Kidney capillary endothelial cell (primary cell): ENCODE results near the gene CLRN2.
A peak's percentile ranks its signal among the peaks of the same experiment; 100 is the strongest.
"Not testable (repeated sequence)": the region's sequence is repeated elsewhere in the genome, so short reads cannot be mapped to it uniquely, and the experiment has no call there.

ENCODE experiments used
- DNase-seq: peaks from one replicate; pipeline ENCODE4 v3.0.0-alpha.2; 2018; ENCODE audit warnings: low spot score

The CLRN2 gene

DNA sequence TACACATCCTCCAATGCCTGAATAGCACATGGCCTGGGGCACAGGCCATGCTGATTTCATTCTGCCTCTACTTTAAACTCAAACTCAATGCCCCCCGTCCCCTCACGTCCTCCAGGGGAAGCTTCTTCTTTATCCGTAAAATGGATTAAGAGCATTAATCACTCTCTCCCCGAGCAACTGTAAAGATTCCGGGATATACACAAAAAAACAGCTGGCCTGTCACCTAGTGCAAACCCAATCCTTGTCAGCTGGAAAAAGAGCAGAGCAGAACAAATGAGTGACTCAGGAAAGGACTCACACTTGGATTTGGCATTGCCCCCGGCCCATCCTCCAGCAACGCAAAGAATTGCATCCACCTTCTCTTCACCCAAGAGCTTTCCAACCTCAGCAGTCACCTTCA lies 10.9 kb upstream of the CLRN2 start:
- DNase-seq: no peak

DNA sequence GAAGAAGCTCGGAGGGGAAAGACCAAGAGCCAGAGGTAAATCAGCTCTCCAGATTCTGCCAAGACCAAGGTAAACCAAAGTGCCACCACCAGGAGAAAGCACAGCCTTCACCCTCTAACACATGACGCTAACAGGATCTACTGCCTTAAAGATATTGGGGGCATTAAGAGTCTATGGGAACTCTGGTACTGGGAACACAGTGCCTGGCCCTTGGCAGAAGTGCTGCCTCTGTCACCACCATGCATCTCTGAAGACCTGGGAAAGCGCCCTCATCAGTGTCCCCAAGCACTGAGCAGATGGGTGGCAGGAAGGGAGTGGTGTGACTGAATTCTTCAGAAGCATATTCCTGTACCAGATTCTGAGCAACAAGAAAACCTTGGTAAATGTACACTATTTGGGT lies 4.4 kb upstream of the CLRN2 start:
- DNase-seq: no peak

GRCh38 chr4:17511051-17511450 lies 3.9 kb upstream of the CLRN2 start:
- peak; percentile 8 for DNase-seq

DNA sequence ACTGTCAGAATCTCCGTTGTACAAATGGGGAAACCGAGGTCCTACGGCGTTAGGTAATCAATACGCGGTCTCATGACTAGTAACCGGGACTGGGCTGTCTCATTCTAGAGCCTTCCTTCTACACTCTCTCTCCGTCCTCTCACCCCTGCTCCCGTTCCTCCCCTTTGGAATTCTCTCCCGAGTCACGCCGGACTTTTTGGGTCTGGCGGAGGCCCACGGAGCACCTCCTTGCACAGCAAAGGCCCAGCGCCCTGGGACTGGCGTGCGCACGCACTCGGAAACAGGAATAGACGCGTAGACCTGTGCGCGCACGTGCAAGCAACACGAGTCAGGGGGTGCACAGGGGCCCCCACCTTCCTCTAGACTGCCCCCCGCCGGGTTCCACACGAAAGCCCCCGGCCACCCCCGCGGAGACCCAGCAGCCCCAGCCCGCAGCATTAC lies 3.4 kb upstream of the CLRN2 start:
- DNase-seq: peak; percentile 4

- DNase-seq: peak; percentile 74
Observed at GRCh38 chr4:17511950-17512795, 2.8 kb upstream of the CLRN2 start, which contains the start of gene QDPR. QDPR (minus strand) TSS chr4:17512090; CDS start chr4:17512054, 36 bp downstream.

DNA sequence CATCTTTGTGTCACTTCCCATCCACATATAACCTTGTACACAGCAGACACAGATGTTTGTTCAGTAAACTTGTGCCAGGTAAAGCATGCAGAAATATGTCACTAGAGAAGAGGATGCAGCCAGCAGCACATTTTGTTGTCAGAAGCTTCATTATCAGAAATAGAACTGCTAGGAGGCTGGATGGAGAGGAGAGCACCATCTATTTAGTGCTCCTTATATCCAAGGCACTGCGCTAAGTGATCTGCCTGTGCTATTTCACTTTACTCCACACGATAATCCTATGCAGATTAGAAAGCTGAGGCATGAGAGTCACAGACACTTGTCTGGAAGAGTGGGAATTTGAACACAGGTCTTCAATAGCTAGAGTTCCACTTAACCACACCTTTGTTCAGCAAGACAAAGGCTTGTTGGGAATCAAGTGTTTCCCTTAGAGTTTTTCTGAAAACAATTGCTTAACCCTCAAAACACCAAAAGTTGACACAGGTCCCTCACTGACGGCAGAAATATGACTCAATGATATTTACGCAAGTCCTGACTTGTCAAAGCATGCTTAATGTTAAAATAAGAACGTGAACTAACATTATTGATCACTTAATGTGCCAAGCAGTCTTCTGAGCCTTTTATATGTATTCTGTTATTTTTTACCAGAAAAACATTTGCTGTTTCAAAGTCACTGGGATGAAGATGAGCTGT lies 1.8 kb upstream of the CLRN2 start:
- no peak for DNase-seq

DNA sequence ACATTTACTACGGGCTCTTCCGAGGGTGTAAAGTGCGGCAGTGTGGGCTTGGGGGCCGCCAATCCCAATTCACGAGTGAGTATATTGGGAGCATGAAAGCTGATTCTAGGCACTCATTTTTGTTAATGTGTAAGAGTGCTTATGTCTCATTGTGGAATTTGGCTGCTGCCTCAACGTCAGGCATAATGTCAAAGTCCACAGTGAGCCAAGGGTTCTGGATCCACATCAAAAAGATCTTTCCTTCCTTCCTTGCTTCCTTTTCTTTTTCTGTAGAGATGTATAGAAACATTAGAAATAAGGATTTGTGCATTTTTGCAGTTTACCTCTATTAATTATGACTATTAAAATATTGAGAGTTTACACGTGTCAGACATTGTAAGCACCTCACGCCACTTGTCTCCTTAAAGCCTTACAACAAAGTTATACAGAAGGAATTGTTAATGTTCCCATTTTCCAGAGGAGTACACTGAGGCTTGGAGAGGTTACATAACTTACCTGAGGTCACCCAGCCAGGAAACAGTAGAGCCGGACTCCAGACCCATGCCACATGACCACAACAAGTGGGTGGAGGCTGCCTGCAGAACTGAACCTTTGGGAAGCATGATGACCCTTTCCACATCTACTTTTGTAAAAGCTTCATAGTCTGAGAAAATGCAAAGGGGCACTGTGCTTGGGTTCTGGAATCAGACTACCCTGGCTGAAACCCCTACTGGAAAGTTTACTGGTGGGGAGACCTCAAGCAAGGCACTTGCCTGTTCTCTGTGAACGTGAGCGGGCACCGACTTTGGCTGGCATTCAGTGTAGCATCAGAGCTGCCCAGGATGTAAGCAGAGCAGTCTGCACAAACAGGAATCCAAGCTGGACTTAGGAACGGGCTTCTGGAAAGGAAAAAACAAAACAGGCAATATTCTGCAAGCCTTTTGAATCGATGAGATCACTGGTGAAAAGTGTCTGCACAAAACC lies 761 bp downstream of the CLRN2 start:
- DNase-seq: no peak

DNA sequence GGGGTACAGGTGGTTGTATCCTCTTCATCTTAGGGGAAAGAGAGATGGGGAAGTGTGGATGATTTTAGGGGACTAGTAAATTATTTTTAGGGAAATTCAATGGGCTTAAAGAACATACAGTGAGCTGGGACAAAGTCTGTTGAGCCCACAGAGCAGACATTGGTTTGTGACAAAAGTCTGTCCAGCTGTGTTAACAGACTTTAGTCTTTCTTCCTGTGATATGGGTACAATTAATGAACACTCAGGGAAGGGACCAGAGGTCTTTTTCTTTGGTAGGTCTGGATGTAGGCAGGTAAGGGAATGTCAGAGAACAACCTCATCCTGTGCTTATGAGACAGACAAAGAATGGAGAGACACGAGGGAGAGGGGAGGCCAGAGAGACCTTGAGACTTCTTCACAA lies 2.0 kb downstream of the CLRN2 start:
- no peak for DNase-seq

DNA sequence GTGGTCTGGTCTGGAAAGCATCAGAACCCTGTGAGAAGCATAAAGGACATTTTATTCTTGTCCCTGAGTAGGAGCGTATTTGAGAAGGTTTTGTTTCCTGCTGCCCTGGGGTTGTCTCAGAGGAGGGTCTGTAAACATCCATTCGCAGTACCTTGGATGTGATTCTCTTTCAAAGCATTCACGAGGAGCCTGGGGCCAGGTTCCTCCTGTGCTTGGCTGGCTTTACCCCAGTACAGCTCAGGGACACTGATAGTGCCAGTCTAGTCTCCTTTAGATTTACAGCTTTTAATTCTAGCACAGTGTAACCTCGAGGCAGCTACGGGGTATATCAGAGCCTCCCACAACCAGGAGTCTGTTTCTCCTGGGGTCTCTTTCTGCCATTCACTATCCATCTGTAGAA lies 2.7 kb downstream of the CLRN2 start:
- DNase-seq: no peak

DNA sequence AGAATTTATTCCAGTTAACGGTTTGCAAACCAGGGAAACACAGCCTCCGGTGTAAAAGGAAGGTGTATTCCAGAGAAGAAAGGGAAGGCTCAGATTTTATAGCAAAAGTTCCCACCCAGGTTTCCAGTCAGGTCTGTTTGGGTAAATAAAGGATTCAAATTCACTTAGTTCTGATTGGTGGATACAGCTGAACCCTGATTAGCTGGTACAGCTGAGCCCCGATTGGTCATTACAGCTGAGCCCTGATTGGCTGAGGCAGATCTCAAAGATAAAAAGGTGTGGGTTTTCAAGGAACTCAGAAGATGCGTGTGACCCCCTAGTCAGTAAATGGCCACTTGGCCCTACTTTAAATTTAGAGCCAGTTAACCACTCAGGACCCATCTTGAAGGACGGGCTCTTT lies 6.6 kb downstream of the CLRN2 start:
- DNase-seq: no peak

DNA sequence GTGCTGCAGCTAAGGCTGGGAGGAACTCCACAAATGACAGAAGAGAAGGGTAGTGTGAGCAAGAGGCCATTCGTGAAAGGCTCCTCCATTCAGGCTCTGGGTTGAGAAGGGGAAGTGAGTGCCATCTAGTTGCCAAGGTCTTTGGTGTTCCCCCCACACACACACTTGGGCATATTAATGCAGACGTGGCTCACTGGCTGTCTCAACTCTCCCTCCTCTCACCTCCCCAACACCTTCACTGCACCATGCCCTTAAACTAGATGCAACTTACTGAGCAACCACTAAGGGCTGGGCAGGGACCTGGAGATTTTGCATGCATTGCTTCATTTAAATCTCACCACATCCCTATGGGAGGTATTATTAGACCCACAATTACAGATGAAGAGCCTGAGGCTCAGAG lies 8.7 kb downstream of the CLRN2 start:
- no peak for DNase-seq

DNA sequence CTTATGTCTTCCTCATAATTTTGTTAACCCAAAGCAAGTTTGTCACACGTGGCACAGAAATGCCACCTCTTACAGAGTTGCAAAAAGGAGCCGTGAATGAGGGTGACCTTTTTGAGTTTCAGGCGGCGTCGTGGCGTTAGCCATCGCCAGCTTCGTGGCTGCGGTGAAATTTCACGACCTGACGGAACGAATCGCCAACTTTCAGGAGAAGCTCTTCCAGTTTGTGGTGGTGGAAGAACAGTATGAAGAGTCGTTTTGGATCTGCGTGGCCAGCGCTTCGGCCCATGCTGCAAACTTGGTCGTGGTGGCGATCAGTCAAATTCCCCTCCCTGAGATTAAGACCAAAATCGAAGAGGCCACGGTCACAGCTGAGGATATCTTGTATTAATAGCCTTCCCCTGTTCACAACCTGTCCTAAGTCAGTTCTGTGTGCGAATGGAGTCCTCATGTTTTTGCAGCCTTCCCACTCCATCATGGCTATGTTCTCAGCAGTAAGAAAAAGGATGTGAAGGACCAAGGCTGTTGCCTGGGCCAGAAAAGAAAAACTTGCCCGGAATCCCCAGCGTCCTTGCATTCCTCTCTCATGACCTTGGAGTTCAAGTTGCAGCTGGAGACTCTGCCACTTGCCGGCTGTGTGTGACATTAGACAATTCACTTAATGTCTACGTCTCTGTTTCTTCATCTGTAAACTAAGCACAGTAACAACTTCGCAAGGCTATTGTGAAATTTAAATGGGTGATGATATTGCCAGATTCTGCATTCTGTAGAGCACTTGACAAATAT lies 11.9 kb downstream of the CLRN2 start:
- DNase-seq: no peak

DNA sequence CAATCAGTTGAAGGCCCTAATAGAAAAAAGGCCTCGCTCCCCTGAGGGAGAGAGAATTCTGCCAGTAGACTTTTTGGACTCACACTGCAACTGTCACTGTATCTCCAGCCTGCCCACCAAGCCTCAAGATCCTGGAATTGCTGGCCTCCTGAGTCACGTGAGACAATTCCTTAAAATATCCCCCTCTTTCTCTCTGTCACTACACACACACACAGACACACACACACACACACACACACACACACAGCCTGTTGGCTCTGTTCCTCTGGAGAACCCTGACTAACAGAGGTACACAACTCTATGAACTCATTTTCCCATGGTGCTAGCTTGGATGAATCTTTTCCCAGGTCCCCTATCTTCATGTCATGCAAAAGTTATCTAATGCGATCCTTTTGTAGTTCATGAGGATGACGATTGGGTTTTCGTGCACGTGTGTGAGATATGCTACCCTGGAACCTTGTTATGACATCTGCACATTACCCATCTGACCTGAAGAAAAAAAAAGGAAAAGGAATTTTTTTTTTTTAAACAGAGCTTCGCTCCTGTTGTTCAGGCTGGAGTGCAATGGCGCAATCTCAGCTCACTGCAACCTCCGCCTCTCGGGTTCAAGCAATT lies 13.7 kb downstream of the CLRN2 start:
- DNase-seq: no peak

DNA sequence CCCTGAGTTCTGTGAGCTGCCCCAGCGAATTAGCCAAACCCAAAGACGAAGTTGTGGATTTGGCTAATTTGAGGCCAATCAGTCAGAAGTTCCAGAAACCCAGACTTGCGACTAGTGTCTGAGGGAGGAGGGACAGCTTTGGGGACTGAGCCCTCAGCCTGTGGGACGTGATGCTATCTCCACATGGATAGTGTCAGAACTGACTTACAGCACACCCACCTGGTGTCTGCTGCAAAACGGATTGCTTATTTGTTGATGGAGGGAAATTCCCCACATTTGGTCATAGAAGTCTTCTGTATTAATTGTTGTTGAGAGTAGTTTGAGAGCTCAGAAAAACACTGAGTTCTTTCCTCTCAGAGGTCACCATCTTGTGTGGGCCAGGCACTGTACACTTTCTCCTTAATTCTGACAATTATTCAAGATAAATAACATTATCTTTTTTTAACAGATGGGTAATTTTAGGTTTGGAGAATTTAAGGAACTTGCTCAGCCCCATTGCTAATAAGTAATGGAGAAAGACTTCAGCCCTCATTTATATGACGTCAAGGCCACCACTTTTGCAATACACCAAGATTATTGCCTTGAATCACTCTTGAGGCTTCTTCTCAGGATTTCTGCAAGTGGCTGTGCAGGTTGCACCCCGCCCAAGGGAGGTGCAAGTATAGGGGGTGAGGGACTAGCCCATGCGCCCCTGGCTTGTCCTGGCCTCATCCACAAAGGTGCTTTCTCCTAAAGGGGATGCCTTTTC lies 16.7 kb downstream of the CLRN2 start:
- DNase-seq: no peak

- no peak for DNase-seq
Observed at GRCh38 chr4:17534705-17535104, 19.7 kb downstream of the CLRN2 start.

GRCh38 chr4:17535242-17535641 lies 20.3 kb downstream of the CLRN2 start:
- no peak for DNase-seq

GRCh38 chr4:17535906-17536305 lies 20.9 kb downstream of the CLRN2 start:
- DNase-seq: no peak

DNA sequence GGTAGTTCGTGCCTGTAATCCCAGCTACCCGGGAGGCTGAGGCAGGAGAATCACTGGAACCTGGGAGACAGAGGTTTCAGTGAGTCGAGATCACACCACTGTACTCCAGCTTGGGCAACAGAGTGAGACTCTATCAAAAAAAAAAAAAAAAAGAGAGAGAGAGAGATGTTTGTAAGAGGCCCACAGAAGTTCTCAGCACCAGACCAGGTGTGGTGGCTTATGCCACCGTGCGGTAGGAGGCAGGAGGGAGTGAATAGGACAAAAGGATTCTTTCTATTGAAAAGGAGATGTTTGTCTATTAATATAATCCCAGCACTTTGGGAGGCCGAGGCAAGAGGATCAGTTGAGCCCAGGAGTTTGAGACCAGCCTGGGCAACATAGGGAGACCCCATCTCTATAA lies 22.1 kb downstream of the CLRN2 start:
- not testable (repeated sequence) for DNase-seq

DNA sequence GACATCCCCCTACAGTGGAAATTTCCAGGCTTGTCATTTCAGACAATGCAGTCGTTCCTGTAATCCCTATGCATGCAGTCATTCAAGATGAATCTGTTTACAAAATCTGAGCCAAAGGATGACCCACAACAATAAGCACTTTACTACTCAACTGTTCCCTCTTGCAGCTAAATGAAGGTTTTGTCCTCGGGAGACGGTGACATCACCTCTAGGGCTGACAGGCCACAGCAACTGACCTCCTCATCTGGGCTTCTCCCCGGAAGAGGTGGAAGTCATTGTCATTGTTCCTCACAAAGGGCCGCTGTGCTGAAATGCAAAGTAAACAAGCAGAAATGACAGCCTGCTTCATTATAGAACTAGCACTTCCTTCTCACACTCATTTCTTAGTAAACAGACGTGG lies 29.2 kb downstream of the CLRN2 start:
- DNase-seq: peak; percentile 20

GRCh38 chr4:17544831-17545234 lies 29.9 kb downstream of the CLRN2 start:
- DNase-seq: peak; percentile 12
